HepG2 (cell line): ENCODE measurements around the gene PNMA5. TPM values are rescaled to one million over a fixed set of nuclear protein-coding genes. Genes with fewer than 3 reads are reported as not detected.

ENCODE experiments used
- ATAC-seq: fragments of 200-7000 bp; cut with Tn5 transposase; 3 replicates; pipeline ENCODE4 v1.9.1; 2020; ENCODE audit warnings: mild to moderate bottlenecking, moderate library complexity
- BruUV-seq: library from RNA; stranded (reverse); fragments of 400-500 nt; replicated peaks from 2 replicates; lab custom pipeline; 2021; lab: Mats Ljungman, UMichigan
- CTCF ChIA-PET: fragments of 300-600 bp; formaldehyde crosslinking; extraction: SDS; loops from one replicate; lab custom pipeline; 2021; ENCODE audit warnings: low total read pairs, inconsistent platforms, low intra/inter-chr PET ratio; lab: Yijun Ruan, JAX
- POLR2A ChIA-PET: fragments of 350-600 bp; sonication (Branson Sonifier 250); formaldehyde crosslinking; loops from one replicate; lab custom pipeline; 2020; ENCODE audit warnings: antibody characterized with exemption, inconsistent platforms; lab: Yijun Ruan, JAX
- DNase-seq: peaks from one replicate; pipeline ENCODE4 v3.0.0-alpha.2; 2015; ENCODE audit warnings: low spot score
- FAIRE-seq: peaks from 3 replicates; lab custom pipeline; 2011; peaks lifted over from hg19 to GRCh38; lab: Jason Lieb, UNC
- H2AFZ ChIP-seq: one replicate; pipeline ENCODE4 v1.6.1; 2011; ENCODE audit warnings: low read length, inconsistent platforms
- H3K27ac ChIP-seq: fragments of 300-600 bp; 3 replicates; pipeline ENCODE4 v1.8.0; 2011; ENCODE audit warnings: mixed run types, mild to moderate bottlenecking, mixed read lengths, low read length, inconsistent platforms; ENCODE audit not compliant: insufficient read depth; ENCODE audit errors: extremely low read length
- H3K27me3 ChIP-seq, 2 experiments: fragments of 200-600 bp in 1 of 2; 2 replicates in 1 of 2; 3 replicates in 1 of 2; pipeline versions ENCODE4 v1.6.0 to v1.8.0; 2011; ENCODE audit warnings: low read length in 2 of 2, mild to moderate bottlenecking in 2 of 2, moderate library complexity in 2 of 2, inconsistent platforms in 1 of 2; ENCODE audit not compliant: insufficient read depth in 2 of 2, control insufficient read depth in 1 of 2
- H3K36me3 ChIP-seq, 2 experiments: fragments of 200-600 bp in 1 of 2; replicated peaks in 1 of 2; 2 replicates in 1 of 2; 3 replicates in 1 of 2; pipeline versions ENCODE4 v1.5.1 to v1.8.0; 2011; ENCODE audit warnings: low read length in 2 of 2, inconsistent platforms in 1 of 2; ENCODE audit not compliant: insufficient read depth in 2 of 2, control insufficient read depth in 1 of 2
- H3K4me1 ChIP-seq: 2 replicates; pipeline ENCODE4 v1.5.1; 2012; ENCODE audit warnings: low read length, inconsistent platforms; ENCODE audit not compliant: insufficient read depth
- H3K4me2 ChIP-seq: 2 replicates; pipeline ENCODE4 v1.6.0; 2011; ENCODE audit warnings: low read depth, low read length, inconsistent platforms
- H3K4me3 ChIP-seq, 3 experiments: fragments of 200-600 bp in 1 of 3; sonication (generic), shearing (Covaris generic) in 1 of 3; replicated peaks in 1 of 3; 2 replicates each; pipeline ENCODE4 v1.5.1; 2011 to 2016; ENCODE audit warnings: low read length in 3 of 3, inconsistent platforms in 2 of 3, low read depth in 2 of 3, mild to moderate bottlenecking in 2 of 3, control low read depth in 1 of 3, mixed read lengths in 1 of 3; ENCODE audit not compliant: insufficient read depth in 1 of 3
- H3K79me2 ChIP-seq: one replicate; pipeline ENCODE4 v1.6.1; 2011; ENCODE audit warnings: low read length, inconsistent platforms; ENCODE audit not compliant: insufficient read depth
- H3K9ac ChIP-seq: 2 replicates; pipeline ENCODE4 v1.6.0; 2011; ENCODE audit warnings: mild to moderate bottlenecking, low read depth, low read length, inconsistent platforms; ENCODE audit not compliant: insufficient read depth
- H3K9me3 ChIP-seq: 2 replicates; pipeline ENCODE4 v1.5.1; 2012; ENCODE audit warnings: mild to moderate bottlenecking, low read length
- H4K20me1 ChIP-seq: 2 replicates; pipeline ENCODE4 v1.6.0; 2011; ENCODE audit warnings: inconsistent platforms, mild to moderate bottlenecking, low read length, moderate library complexity; ENCODE audit not compliant: insufficient read depth
- DNMT3B ChIP-seq: conservative IDR thresholded peaks from 2 replicates; pipeline ENCODE4 v1.6.1; 2016; ENCODE audit warnings: missing biosample characterization, control low read depth
- EP300 ChIP-seq, 3 experiments: sonication (generic) in 1 of 3; formaldehyde crosslinking in 1 of 3; IDR thresholded peaks; 2 replicates each; pipeline versions ENCODE4 v1.5.1 to v1.6.1; 2011 to 2020; ENCODE audit warnings: low read depth in 2 of 3, low read length in 2 of 3, borderline replicate concordance in 1 of 3, improper control_type of control experiment in 1 of 3, mild to moderate bottlenecking in 1 of 3, missing genetic modification reagents in 1 of 3, moderate library complexity in 1 of 3
- KDM2A ChIP-seq: sonication (generic); formaldehyde crosslinking; IDR thresholded peaks from 2 replicates; pipeline ENCODE4 v1.4.0; 2020; ENCODE audit warnings: low read depth, missing genetic modification reagents, borderline replicate concordance
- STAG1 ChIP-seq: sonication (generic); formaldehyde crosslinking; IDR thresholded peaks from 2 replicates; pipeline ENCODE4 v1.4.0; 2020; ENCODE audit warnings: missing genetic modification reagents
- WGBS: methylation state at CpG from one replicate; pipeline ENCODE4 v1.1.6; 2017; ENCODE audit warnings: low lambda C conversion rate; 5-methylcytosine and 5-hydroxymethylcytosine counted together
- in situ Hi-C: cut with HindIII; loops from 2 replicates; pipeline ENCODE4 v1.10.0; 2017; ENCODE audit warnings: low pct_unique_long_range_greater_than_20kb; ENCODE audit not compliant: extremely low pct_ligation_motif_present
- intact Hi-C: fragments of 100-400 bp; cut with micrococcal nuclease; formaldehyde crosslinking; loops from one replicate; pipeline ENCODE4 v1.10.0; 2022; ENCODE audit not compliant: unreplicated experiment
- polyA plus RNA-seq, 8 experiments: library from polyadenylated mRNA; depleted of rRNA in 3 of 8; stranded (reverse) in 7 of 8; unstranded in 1 of 8; fragments of >200 nt; fragmentation: Illumina TruSeq in 4 of 8; extraction: Trizol in 4 of 8; gene quantifications; 2 replicates each; pipeline versions ENCODE4 v1.2.1 to v1.2.3, GENCODE V29; 2011 to 2016; ENCODE audit warnings: low read depth in 4 of 8, missing spikeins in 1 of 8, mixed read lengths in 1 of 8; ENCODE audit not compliant: insufficient read depth in 1 of 8
- total RNA-seq, 5 experiments: library from RNA; depleted of rRNA; stranded (reverse); fragments of >200 nt; fragmentation: Illumina TruSeq; extraction: Trizol; gene quantifications; 2 replicates each; pipeline ENCODE4 v1.2.3, GENCODE V29; 2016; ENCODE audit warnings: low read depth in 1 of 5
- TF ChIP-seq, protein P1 (sequence below): sonication (generic); formaldehyde crosslinking; IDR thresholded peaks from 2 replicates; pipeline ENCODE4 v1.5.1; 2020; ENCODE audit warnings: missing genetic modification reagents, mild to moderate bottlenecking, borderline replicate concordance
- TF ChIP-seq, protein P2 (sequence below): sonication (generic); formaldehyde crosslinking; IDR thresholded peaks from 2 replicates; pipeline ENCODE4 v1.4.0; 2020; ENCODE audit warnings: missing genetic modification reagents, borderline replicate concordance
- TF ChIP-seq, protein P3 (sequence below): sonication (generic); formaldehyde crosslinking; IDR thresholded peaks from 2 replicates; pipeline ENCODE4 v1.8.1; 2023; ENCODE audit warnings: mild to moderate bottlenecking, missing genetic modification reagents, borderline replicate concordance
- TF ChIP-seq, protein P4 (sequence below): sonication (generic); formaldehyde crosslinking; IDR thresholded peaks from 2 replicates; pipeline ENCODE4 v1.8.0; 2022; ENCODE audit warnings: mild to moderate bottlenecking, missing genetic modification reagents

PNMA5 gene
- total and polyA plus RNA-seq, 2 of the 13 experiments (the other 11 are each of a cell fraction or from before 2014, with no cell fraction given), result not detected

DNA sequence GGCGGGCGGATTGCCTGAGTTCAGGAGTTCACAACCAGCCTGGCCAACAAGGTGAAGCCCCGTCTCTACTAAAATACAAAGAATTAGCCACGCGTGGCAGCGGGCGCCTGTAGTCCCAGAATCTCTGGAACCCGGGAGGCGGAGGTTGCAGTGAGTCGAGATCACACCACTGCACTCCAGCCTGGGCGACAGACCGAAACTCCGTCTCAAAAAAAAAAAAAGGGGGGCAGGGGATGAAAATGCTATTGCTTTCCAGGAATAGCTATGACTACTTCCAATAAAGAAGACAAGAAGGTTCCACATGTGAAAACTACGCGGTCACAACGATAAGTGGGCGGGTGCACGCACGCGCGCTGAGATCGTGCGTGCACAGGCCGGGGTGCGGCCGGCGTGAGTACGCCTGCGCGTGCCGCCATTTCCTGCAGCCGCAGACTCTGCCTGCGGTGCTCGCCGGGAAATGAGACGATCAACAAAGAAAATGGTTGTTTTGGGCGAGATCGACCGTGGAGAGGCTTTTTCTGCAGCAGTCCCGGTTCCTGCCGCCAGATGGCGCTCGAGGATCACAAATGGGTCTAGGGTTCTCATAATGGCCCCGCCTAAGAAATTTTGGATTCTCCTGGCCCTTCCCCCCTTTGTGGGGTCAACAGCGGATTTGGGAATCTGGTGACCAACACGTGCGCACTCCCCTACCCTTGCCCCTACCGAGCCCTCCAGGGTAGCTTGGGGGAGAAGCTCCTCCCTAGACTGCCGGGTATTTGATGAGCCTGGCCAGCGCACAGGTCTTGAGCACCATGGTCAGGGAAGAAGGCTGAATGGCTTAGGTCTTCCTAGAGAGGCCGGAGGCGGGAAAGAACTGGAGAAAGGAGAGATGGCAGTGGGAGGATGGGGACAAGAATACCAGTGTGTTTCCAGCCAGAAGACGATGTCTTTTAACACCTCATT, 35.1 kb downstream of the PNMA5 start (continued):
- TF ChIP-seq, protein P1, sequence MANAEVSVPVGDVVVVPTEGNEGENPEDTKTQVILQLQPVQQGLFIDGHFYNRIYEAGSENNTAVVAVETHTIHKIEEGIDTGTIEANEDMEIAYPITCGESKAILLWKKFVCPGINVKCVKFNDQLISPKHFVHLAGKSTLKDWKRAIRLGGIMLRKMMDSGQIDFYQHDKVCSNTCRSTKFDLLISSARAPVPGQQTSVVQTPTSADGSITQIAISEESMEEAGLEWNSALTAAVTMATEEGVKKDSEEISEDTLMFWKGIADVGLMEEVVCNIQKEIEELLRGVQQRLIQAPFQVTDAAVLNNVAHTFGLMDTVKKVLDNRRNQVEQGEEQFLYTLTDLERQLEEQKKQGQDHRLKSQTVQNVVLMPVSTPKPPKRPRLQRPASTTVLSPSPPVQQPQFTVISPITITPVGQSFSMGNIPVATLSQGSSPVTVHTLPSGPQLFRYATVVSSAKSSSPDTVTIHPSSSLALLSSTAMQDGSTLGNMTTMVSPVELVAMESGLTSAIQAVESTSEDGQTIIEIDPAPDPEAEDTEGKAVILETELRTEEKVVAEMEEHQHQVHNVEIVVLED (CRISPR knock-in tag), result peak; percentile 68; the same call in 1 of the 2 replicates
- TF ChIP-seq STAG1 (CRISPR knock-in tag) (peak; percentile 78), KDM2A (CRISPR knock-in tag) (peak; percentile 37; the same call in 1 of the 2 replicates)

DNA sequence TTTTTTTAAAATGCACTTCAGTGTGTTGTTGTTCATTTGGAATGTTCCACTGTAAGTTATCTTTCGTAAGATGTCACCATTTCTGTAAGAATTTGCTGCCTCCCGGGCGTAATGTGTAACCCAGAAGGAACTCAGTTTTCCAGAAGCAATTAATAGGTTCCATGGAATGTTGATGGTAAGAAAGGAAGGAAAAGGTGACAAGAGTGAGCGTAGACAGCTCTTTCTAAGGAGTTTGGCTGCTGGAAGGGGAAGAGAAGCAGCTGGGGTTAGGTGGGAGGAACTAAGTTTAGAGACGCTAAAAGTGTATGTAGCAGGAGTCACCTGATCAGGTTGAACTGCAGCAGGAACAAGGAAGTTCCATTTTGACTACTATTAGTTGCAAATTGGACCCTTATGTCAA, 35.9 kb downstream of the PNMA5 start:
- intact Hi-C loops, result no loop called here
- Histone ChIP-seq H3K27ac (no peak overlapping the region), H4K20me1 (no peaks in the 10 kb centered on the region), H3K9me3 (no peaks in the 10 kb centered on the region), H3K9ac (no peak overlapping the region), H3K36me3 (no peaks in the 10 kb centered on the region), H3K27me3 (no peaks in the 10 kb centered on the region), H3K4me3 (no peak overlapping the region), H2AFZ (no peak overlapping the region), H3K4me1 (no peaks in the 10 kb centered on the region), H3K79me2 (no peaks in the 10 kb centered on the region), H3K4me2 (no peak overlapping the region)
- no TSS peak for BruUV-seq
- ATAC-seq (no peak), FAIRE-seq (no peak), DNase-seq (no peak)
- in situ Hi-C loops, result loop anchor here (25.0 kb wide), 1 partner anchor 704 kb away; the partner anchor contains the start of gene PNCK
- 98% methylated on average over 5 of the region's 5 CpGs for WGBS
- CTCF ChIA-PET, result interaction anchor here (1.4 kb wide), 1 partner anchor 549 kb away, joined by 4 read pairs; no protein-coding TSS in a partner anchor
- POLR2A ChIA-PET, result no interaction called here
- TF ChIP-seq DNMT3B (CRISPR knock-in tag) (no peak), EP300 (IDR thresholded peaks at IDR 0.05; ENCODE audit: low read depth in 2 of 2, low read length in 2 of 2) (no peak), EP300 (CRISPR knock-in tag; IDR thresholded peaks at IDR 0.05; ENCODE audit: borderline replicate concordance) (no peak)
- TF ChIP-seq, protein P2, sequence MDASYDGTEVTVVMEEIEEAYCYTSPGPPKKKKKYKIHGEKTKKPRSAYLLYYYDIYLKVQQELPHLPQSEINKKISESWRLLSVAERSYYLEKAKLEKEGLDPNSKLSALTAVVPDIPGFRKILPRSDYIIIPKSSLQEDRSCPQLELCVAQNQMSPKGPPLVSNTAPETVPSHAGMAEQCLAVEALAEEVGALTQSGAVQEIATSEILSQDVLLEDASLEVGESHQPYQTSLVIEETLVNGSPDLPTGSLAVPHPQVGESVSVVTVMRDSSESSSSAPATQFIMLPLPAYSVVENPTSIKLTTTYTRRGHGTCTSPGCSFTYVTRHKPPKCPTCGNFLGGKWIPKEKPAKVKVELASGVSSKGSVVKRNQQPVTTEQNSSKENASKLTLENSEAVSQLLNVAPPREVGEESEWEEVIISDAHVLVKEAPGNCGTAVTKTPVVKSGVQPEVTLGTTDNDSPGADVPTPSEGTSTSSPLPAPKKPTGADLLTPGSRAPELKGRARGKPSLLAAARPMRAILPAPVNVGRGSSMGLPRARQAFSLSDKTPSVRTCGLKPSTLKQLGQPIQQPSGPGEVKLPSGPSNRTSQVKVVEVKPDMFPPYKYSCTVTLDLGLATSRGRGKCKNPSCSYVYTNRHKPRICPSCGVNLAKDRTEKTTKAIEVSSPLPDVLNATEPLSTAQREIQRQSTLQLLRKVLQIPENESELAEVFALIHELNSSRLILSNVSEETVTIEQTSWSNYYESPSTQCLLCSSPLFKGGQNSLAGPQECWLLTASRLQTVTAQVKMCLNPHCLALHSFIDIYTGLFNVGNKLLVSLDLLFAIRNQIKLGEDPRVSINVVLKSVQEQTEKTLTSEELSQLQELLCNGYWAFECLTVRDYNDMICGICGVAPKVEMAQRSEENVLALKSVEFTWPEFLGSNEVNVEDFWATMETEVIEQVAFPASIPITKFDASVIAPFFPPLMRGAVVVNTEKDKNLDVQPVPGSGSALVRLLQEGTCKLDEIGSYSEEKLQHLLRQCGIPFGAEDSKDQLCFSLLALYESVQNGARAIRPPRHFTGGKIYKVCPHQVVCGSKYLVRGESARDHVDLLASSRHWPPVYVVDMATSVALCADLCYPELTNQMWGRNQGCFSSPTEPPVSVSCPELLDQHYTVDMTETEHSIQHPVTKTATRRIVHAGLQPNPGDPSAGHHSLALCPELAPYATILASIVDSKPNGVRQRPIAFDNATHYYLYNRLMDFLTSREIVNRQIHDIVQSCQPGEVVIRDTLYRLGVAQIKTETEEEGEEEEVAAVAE (CRISPR knock-in tag), result no peak
- TF ChIP-seq, protein P3, sequence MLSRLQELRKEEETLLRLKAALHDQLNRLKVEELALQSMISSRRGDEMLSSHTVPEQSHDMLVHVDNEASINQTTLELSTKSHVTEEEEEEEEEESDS (CRISPR knock-in tag), result no peak
- TF ChIP-seq, protein P4, sequence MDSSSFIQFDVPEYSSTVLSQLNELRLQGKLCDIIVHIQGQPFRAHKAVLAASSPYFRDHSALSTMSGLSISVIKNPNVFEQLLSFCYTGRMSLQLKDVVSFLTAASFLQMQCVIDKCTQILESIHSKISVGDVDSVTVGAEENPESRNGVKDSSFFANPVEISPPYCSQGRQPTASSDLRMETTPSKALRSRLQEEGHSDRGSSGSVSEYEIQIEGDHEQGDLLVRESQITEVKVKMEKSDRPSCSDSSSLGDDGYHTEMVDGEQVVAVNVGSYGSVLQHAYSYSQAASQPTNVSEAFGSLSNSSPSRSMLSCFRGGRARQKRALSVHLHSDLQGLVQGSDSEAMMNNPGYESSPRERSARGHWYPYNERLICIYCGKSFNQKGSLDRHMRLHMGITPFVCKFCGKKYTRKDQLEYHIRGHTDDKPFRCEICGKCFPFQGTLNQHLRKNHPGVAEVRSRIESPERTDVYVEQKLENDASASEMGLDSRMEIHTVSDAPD (CRISPR knock-in tag), result no peak
